Loucy (cell line): ENCODE measurements around the gene PDZD7.

Source experiments
- H2AFZ ChIP-seq: fragments of 200-600 bp; sonication (generic); 2 replicates; pipeline ENCODE4 v1.6.0; 2016; ENCODE audit warnings: antibody characterized with exemption, mild to moderate bottlenecking, low read length, moderate library complexity
- H3F3A ChIP-seq: fragments of 200-600 bp; 2 replicates; pipeline ENCODE4 v1.6.0; 2016; ENCODE audit warnings: antibody characterized with exemption, low read depth, mild to moderate bottlenecking
- H3K27me3 ChIP-seq: fragments of 200-600 bp; sonication (generic); 2 replicates; pipeline ENCODE4 v1.6.1; 2014; ENCODE audit warnings: low read length, mild to moderate bottlenecking; ENCODE audit not compliant: insufficient read depth, poor library complexity, severe bottlenecking
- H3K36me3 ChIP-seq: fragments of 200-600 bp; sonication (generic); 2 replicates; pipeline ENCODE4 v1.6.1; 2016; ENCODE audit warnings: low read length; ENCODE audit not compliant: insufficient read depth
- H3K4me1 ChIP-seq: fragments of 200-600 bp; sonication (generic); 2 replicates; pipeline ENCODE4 v1.5.1; 2014; ENCODE audit warnings: low read length, mild to moderate bottlenecking; ENCODE audit not compliant: insufficient read depth, poor library complexity, severe bottlenecking
- H3K4me2 ChIP-seq: fragments of 200-600 bp; sonication (generic); 2 replicates; pipeline ENCODE4 v1.6.0; 2014; ENCODE audit warnings: antibody characterized with exemption, low read length, low read depth, mild to moderate bottlenecking; ENCODE audit not compliant: poor library complexity, severe bottlenecking
- H3K4me3 ChIP-seq: fragments of 200-600 bp; sonication (generic); 2 replicates; pipeline ENCODE4 v1.5.1; 2014; ENCODE audit warnings: low read length, mild to moderate bottlenecking, mixed read lengths; ENCODE audit not compliant: poor library complexity, severe bottlenecking
- H3K79me2 ChIP-seq: fragments of 200-600 bp; sonication (generic); 2 replicates; pipeline ENCODE4 v1.6.1; 2014; ENCODE audit warnings: low read length; ENCODE audit not compliant: insufficient read depth
- H3K9ac ChIP-seq: fragments of 200-600 bp; sonication (generic); 2 replicates; pipeline ENCODE4 v1.6.0; 2014; ENCODE audit warnings: mild to moderate bottlenecking, low read depth, low read length, moderate library complexity; ENCODE audit not compliant: poor library complexity, severe bottlenecking
- H3K9me2 ChIP-seq: fragments of 200-600 bp; sonication (generic); replicated peaks from 2 replicates; pipeline ENCODE4 v1.6.1; 2016; ENCODE audit warnings: low read depth, low read length, mixed read lengths
- H3K9me3 ChIP-seq: fragments of 200-600 bp; sonication (generic); 2 replicates; pipeline ENCODE4 v1.6.1; 2014; ENCODE audit warnings: mild to moderate bottlenecking, antibody characterized with exemption, low read length, low read depth; ENCODE audit not compliant: insufficient read depth
- H4K20me1 ChIP-seq: fragments of 200-600 bp; sonication (generic); 2 replicates; pipeline ENCODE4 v1.6.0; 2014; ENCODE audit warnings: antibody characterized with exemption, low read length, mild to moderate bottlenecking; ENCODE audit not compliant: insufficient read depth, poor library complexity, severe bottlenecking
- EZH2phosphoT487 ChIP-seq: fragments of 200-600 bp; IDR thresholded peaks from 2 replicates; pipeline ENCODE4 v1.6.1; 2018; ENCODE audit warnings: antibody characterized with exemption, mild to moderate bottlenecking, moderate library complexity, borderline replicate concordance
- TF ChIP-seq, protein P1 (sequence below): fragments of 200-600 bp; sonication (generic); conservative IDR thresholded peaks from 2 replicates; pipeline ENCODE4 v1.5.1; 2014; ENCODE audit warnings: mild to moderate bottlenecking, antibody characterized with exemption, low read length

Gene PDZD7

DNA sequence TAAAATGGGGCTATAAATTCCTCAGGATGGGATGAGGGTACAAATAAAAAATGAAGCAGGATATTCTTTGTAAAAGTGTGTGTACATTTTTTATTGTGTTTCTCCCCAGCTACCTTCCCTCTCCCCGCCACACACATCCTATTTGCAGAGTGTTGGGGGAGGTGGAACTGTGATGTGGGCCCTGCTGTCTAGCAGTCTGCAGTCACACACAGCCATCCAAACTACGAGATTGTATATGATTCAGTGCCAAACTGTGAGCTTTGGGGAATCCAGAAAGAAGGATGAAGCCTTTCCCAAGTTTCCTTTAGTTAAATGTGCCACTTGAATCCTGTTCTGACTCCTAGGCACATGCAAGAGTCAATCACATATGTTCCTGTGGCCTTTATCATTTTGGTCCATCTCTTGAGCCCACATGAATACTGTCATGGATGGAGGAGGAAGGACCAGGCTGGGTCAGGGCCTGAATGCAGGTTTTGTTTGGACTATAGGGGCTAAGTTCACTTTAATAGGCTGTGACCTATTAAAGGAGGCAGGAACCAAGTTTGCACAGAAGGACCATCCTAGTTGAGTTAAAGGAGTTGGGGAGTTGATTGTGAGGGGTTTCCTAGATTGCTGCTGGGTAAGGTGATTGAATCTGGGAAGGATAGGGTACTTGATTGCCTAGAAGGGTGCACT, 62.7 kb downstream of the PDZD7 start:
- H3K4me3 ChIP-seq = no peak overlapping the region

DNA sequence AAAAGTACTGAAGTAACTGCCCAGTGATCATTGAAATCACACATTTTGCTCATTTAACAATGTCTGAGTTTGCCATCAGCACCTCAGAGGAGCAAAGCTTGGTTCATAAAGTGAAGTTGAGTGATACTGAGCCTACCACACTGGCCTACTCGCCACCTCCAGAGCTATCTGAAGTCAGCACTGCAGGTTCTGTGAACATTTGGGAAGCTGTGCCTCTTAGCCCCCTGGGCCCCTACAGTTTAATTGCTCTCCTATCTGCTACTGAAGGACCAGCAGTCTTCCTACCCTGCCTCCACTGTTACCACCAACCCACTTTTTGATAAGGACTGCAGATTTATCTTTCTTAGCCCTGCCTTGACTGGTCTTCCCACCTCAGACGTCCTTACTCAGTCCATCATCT, 63.6 kb downstream of the PDZD7 start:
- TF ChIP-seq EZH2phosphoT487 = no peak
- TF ChIP-seq, protein P1, sequence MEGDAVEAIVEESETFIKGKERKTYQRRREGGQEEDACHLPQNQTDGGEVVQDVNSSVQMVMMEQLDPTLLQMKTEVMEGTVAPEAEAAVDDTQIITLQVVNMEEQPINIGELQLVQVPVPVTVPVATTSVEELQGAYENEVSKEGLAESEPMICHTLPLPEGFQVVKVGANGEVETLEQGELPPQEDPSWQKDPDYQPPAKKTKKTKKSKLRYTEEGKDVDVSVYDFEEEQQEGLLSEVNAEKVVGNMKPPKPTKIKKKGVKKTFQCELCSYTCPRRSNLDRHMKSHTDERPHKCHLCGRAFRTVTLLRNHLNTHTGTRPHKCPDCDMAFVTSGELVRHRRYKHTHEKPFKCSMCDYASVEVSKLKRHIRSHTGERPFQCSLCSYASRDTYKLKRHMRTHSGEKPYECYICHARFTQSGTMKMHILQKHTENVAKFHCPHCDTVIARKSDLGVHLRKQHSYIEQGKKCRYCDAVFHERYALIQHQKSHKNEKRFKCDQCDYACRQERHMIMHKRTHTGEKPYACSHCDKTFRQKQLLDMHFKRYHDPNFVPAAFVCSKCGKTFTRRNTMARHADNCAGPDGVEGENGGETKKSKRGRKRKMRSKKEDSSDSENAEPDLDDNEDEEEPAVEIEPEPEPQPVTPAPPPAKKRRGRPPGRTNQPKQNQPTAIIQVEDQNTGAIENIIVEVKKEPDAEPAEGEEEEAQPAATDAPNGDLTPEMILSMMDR = no peak
- Histone ChIP-seq H4K20me1 (no peaks in the 10 kb centered on the region), H3K79me2 (no peaks in the 10 kb centered on the region), H3F3A (no peaks in the 10 kb centered on the region), H3K9me2 (no peaks in the 10 kb centered on the region), H3K9me3 (no peaks in the 10 kb centered on the region), H3K4me1 (peaks cover 3% of the 10 kb centered on the region), H3K27me3 (no peaks in the 10 kb centered on the region), H3K4me3 (no peak overlapping the region), H2AFZ (no peak overlapping the region), H3K4me2 (no peak overlapping the region), H3K36me3 (peaks cover 24% of the 10 kb centered on the region; the same call in 1 of the 2 replicates), H3K9ac (no peak overlapping the region)

More for the DNA sequence above, 62.7 kb downstream of the PDZD7 start:
- H4K20me1 ChIP-seq = no peaks in the 10 kb centered on the region
- no peak overlapping the region for H2AFZ ChIP-seq
- peaks cover 3% of the 10 kb centered on the region for H3K4me1 ChIP-seq
- no peaks in the 10 kb centered on the region for H3K9me3 ChIP-seq
- no peaks in the 10 kb centered on the region for H3K79me2 ChIP-seq
- no peaks in the 10 kb centered on the region for H3K27me3 ChIP-seq
- no peaks in the 10 kb centered on the region for H3F3A ChIP-seq
- H3K9me2 ChIP-seq = no peaks in the 10 kb centered on the region
- H3K9ac ChIP-seq = no peak overlapping the region
- H3K36me3 ChIP-seq = peaks cover 15% of the 10 kb centered on the region; the same call in 1 of the 2 replicates
- H3K4me2 ChIP-seq = no peak overlapping the region
- TF ChIP-seq EZH2phosphoT487 = no peak
- TF ChIP-seq, protein P1 = no peak

GRCh38 chr10:100966887-100967286, 64.0 kb downstream of the PDZD7 start:
- Histone ChIP-seq H3K9me3 (no peaks in the 10 kb centered on the region), H3K36me3 (peaks cover 28% of the 10 kb centered on the region; the same call in 1 of the 2 replicates), H3K9me2 (no peaks in the 10 kb centered on the region), H4K20me1 (no peaks in the 10 kb centered on the region), H3K9ac (no peak overlapping the region), H3K27me3 (no peaks in the 10 kb centered on the region), H3K4me2 (no peak overlapping the region), H3F3A (no peaks in the 10 kb centered on the region), H3K4me3 (no peak overlapping the region), H3K79me2 (no peaks in the 10 kb centered on the region), H3K4me1 (peaks cover 3% of the 10 kb centered on the region), H2AFZ (no peak overlapping the region)
- TF ChIP-seq EZH2phosphoT487 = no peak
- TF ChIP-seq, protein P1 = no peak
